ENCODE measurements around the gene CFAP157.

The CFAP157 gene

DNA sequence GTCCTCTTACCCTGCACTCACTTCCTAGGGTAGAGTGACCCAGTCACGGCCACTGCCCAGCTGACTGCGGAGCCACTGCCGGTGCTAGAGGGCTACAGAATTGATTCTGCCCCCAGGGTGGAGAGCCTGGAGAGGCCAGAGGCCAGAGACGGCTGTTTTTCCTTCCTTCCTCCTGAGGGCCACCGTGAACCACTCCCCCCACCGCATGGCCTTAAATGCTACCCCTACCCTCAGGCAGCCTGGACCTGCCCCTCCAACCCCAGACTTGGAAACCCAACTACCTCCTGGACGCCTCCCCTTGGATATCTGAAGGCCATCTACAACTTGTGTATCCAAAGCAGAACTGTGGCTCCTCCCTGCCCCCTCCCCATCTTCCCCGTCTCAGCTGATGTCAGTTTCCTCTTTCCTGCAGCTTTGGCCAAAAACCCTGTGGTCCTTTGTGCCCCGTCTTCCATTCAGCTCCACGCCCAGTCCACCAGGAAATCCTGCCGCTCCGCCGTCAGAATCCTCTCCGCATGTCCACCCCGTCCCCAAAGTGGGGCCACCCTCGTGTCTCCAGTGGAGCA lies 55.4 kb downstream of the CFAP157 start:
- DNase-seq (ENCODE audit: low spot score) = no peak

DNA sequence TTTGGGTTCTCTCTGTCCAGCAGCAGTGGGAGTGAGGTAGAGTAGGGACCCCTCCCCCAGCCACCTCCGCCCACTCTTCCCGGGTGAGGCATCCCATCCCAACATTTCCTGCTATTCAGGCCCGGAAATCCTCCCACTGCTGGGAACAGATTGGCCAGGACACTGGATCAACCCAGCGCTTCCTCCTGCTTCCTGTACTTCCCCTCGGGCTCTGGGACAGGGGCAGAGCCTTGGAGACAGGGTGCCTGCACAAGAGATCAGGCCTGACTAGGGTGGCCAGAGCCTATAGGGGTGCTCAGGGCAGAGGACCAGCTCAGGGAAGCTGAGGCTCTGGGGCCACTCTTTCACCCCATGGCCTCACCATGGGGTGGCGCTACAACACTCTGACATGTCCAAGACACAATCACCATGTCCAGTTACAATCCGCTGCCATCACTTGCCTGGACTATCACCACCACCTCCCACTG lies 57.2 kb downstream of the CFAP157 start:
- DNase-seq (ENCODE audit: low spot score) = peak; percentile 60

DNA sequence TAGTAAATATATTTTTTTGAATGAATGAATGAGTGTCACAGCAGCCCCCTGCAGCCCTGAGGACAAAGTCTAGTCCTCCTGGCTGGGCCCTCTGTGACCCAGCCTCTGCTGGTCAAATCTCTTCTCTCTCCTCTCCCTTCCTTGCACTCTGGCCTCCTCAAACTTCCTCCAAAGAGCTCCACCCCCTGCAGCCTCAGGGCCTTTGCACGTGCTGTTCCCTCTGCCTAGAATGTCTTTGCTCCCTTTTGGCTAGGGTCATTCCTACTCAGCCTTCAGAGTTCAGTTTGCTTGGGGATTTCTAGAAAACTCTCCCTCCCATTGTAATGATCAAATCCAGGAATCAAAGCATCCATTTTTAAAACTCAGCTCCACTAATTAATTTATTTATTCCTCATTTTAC lies 58.6 kb downstream of the CFAP157 start:
- no peak for DNase-seq (ENCODE audit: low spot score)

Measured in COLO829 (cell line).